NOMO-1 treated with dmso at 0.1 percent for 144 hours (cell line): ENCODE data around the gene TTC31.
"Not testable (repeated sequence)": the region's sequence is repeated elsewhere in the genome, so short reads cannot be mapped to it uniquely, and the experiment has no call there.

Source experiments
- DNase-seq: peaks from one replicate; lab custom pipeline; 2025; ENCODE audit not compliant: unreplicated experiment; lab: John Stamatoyannopoulos, UW

TTC31 gene

GRCh38 chr2:74457129-74457548, 25.7 kb upstream of the TTC31 start:
- DNase-seq, result peak; percentile 8

GRCh38 chr2:74457549-74458131, 25.2 kb upstream of the TTC31 start:
- DNase-seq, result no peak

- DNase-seq, result peak; percentile 98
Observed at GRCh38 chr2:74458132-74458937, 24.5 kb upstream of the TTC31 start, which contains the start of gene WBP1. Gene WBP1, plus strand, starts transcription at chr2:74458438. Its CDS starts 165 bp downstream, at chr2:74458603.

- DNase-seq, result no peak
Observed at GRCh38 chr2:74458938-74459363, 23.9 kb upstream of the TTC31 start.

DNA sequence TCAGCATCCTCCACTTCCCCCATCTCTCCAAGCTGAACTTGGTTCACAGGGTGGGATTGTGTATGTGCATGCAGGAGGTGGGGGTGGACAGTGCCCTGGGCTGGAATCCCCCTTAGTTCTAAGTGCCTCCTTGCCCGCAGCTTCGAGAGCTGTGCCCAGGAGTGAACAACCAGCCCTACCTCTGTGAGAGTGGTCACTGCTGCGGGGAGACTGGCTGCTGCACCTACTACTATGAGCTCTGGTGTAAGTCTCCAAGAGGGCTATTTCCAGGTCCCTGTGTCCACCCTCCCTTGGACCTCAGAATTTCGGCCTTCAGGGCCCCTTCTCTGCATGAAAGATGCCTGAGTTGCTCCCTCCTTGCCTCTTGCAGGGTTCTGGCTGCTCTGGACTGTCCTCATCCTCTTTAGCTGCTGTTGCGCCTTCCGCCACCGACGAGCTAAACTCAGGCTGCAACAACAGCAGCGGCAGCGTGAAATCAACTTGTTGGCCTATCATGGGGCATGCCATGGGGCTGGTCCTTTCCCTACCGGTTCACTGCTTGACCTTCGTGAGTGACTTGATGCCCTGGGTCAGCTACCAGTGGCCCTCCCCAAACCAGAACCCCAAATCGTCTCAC, 23.3 kb upstream of the TTC31 start:
- not testable (repeated sequence) for DNase-seq

GRCh38 chr2:74460187-74460586, 22.7 kb upstream of the TTC31 start:
- DNase-seq, result not testable (repeated sequence)

DNA sequence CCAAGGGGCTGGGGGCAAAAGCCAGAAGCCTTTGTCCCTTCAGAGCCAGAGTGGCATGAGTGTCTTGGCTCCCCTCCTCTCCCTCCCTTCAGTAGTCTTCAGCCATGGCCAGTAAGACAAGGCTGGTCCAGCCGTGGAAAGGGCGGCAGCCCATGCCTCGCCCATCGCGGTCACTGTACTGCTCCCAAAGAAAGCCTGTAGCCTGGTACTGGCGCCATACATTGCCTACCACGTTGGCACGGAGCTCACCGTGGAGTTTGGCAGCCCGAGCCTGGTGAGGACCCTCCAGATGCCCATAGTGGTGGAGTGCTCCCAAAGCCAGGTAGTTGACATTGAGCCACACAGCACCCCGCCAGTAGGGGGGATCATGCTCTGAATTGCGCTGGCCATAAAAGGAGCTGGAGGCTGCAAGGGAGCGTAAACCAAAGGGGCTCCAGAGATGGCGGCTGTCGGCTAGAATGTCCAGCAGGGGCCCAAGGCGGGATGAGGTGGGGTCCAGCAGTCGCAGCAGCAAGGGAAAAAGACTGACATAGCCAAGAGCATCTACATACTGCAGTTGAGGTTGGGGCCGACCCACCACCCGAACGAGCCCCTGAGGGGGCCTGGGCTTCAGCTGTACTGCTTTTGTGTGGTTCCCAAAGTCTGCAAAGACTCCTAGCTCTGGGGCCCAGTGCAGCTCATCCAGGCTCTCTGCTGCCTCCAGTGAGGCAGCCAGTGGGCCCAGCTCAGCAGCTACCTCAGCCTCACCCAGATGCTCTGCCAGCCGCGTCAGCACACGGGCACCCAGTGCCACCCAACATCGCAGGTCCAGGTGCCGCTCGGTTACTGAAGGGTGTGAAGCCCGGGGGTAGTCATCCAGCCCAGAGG, 21.5 kb upstream of the TTC31 start:
- DNase-seq, result no peak

- no peak for DNase-seq
Observed at GRCh38 chr2:74462054-74462785, 20.7 kb upstream of the TTC31 start.

DNA sequence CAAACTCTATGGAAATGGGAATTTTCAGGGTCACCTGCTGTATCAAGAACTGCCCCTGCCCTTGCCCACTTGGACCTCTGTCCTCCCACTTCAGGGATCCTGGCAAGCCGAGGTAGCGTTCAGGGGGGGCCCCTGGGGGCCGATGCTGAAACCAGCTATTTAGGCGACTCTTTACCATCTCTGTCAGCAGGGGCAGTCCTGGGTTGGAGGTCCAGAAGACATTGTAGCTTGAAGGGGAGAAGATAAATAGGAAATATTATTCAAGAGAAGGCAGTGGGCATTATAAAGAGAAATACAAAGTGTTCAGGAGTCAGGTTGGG, 20.1 kb upstream of the TTC31 start:
- DNase-seq, result no peak

GRCh38 chr2:74464406-74464805, 18.5 kb upstream of the TTC31 start:
- no peak for DNase-seq

GRCh38 chr2:74470742-74471141, 12.1 kb upstream of the TTC31 start:
- DNase-seq, result not testable (repeated sequence)

DNA sequence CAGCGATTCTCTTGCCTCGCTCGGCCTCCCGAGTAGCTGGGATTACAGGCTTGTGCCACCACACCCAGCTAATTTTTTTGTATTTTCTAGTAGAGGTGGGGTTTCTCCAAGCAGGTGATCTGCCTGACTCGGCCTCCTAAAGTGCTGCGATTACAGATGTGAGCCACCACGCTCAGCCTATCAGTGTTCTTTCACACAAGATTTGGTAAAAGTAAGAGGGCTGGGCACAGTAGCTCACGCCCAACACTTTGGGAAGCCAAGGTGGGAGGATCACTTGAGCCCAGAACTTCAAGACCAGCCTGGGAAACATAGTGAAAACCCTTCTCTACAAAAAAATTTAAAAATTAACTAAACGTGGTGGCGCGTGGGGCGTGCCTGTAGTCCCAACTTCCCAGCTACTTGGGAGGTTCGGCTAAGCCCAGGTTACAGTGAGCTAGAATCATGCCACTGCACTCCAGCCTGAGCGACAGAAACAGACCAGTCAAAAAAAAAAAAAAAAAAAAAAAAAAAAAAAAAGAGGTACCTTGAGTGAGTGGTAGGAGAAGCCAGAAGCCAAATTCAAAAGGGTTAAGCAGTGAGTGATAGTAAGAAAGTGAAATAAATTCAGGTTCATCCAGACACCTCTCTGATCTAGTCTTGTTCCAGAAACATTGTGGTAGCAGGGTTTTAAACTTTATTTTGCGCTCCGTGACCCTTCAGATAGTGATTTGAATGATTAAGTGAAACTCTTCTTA, 11.4 kb upstream of the TTC31 start:
- no peak for DNase-seq

DNA sequence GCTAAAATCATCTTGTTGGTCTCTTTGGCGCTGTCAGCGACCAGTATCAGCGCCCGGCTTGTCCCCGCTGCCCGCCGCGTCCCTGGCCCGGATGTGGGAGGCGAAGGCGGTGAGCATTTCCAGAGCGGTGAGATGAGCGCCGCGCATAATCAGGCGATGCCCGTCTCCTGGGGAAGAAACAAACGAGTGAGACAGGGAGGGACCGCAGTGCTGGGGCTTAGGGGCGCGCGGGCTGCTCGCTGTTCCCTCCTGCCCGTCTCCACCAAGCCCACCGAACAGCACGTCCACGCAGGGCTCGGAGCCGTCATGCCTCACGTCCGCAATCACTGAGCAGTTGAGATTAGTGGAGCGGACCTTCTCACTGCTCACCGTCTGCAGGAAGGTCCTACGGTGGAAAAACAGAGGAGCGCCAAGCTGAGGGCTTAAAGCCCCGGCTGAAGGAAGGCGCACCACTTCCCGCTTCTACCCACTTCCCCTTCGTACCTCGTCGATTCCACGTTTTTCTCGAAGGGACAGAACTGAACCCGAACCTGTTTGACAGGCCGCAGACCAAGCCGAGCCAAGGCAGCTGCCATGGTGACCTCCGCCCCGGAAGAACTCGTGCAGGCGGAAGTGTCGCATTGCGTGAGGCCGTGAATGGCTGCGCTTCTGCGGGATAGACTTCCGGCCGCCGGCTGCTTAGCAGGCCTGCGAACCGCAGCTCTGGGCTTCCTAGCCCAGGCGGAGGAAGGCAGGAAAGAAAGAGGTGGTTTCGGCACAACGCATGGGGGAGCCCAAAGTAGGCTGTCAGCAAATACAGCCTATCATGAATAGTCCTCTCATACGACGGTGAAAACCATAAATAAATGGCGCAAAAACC, 10.6 kb upstream of the TTC31 start, which contains the start of gene MRPL53:
TSS of gene MRPL53 (minus strand) at position 595 of the 859 bp plus-strand sequence. CDS start at position 575, 20 bp downstream.
- peak; percentile 91 for DNase-seq

- DNase-seq, result no peak
Observed at GRCh38 chr2:74472945-74473258, 10.0 kb upstream of the TTC31 start.

GRCh38 chr2:74474481-74474880, 8.4 kb upstream of the TTC31 start:
- no peak for DNase-seq

DNA sequence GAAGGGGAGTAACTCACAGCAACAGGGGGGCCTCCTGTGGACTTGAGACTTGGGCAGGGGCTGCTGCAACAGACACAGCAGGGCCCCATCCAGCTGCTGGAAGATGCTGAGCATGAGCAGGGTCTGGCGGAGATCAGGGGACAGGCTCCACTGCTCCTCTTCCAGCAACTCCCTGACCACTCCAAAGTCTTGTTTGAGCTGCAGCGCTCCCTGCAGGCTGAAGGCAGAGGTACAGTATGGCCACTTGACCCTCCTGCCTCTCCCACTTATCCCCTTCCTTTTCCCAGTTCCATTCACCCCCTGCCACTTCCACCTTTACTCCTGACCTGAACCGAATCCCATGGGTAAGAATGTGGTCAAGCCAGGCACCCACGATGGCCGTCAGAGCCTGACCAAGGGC, 8.0 kb upstream of the TTC31 start:
- no peak for DNase-seq

GRCh38 chr2:74481431-74481830, 1.4 kb upstream of the TTC31 start:
- DNase-seq, result no peak

DNA sequence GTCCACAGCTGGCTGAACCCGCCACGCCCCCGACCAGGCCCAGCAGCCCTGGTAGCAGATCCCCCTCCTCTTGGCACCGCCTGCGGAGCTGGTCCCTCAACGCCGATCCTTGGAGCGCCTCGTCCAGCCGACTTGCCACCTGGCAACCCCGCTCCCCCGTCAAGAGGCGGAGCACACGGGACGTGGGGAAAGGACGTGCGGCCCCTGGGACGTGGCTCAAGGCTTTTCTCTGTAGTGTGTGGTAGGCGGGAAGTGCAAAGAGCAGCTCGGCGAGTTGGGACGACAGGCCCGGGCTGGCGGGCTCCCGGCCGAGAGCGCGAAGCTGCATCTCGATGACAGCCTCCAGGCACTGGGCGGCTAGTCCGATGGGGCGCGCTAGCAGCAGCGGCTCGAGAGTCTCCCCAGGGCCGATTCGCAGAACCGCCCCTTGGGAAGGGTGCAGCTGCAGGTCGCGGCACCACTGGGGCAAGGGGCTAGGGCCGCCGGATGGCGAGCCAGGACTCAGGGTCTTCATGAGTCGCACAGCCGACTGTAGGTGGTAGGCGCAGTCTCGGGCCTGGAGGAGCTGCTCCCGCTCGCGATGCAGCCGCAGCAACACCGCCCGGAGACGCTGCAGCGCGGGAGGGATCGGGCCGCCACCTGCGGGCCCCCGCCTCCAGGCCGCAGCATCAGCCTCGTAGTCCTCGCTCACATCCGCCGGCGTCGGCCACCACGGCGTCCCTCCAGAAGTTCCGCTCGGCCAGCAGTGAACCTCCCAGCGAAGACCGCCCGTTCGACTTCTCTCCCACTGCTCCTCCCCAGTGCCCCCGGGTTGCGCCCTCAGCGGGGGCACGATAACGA, 700 bp upstream of the TTC31 start:
- DNase-seq, result peak; percentile 69
